DND-41 (cell line): ENCODE measurements around the gene LOXL3.

ENCODE experiments used
- ATAC-seq: fragments of 200-7000 bp; cut with Tn5 transposase; 3 replicates; pipeline ENCODE4 v1.9.1; 2021; ENCODE audit warnings: low read depth; ENCODE audit not compliant: insufficient read depth
- DNase-seq: peaks from one replicate; pipeline ENCODE4 v3.0.0-alpha.2; 2020
- H2AFZ ChIP-seq: 2 replicates; pipeline ENCODE4 v1.6.0; 2012; ENCODE audit warnings: low read depth, low read length
- H3K27ac ChIP-seq: 2 replicates; pipeline ENCODE4 v1.5.1; 2012; ENCODE audit warnings: low read length, inconsistent platforms
- H3K27me3 ChIP-seq: fragments of 200-600 bp; sonication (generic); 2 replicates; pipeline ENCODE4 v1.6.0; 2012; ENCODE audit warnings: low read length, mild to moderate bottlenecking, inconsistent platforms; ENCODE audit not compliant: insufficient read depth, poor library complexity
- H3K36me3 ChIP-seq: 2 replicates; pipeline ENCODE4 v1.5.1; 2012; ENCODE audit warnings: low read length, inconsistent platforms; ENCODE audit not compliant: insufficient read depth
- H3K4me1 ChIP-seq: 2 replicates; pipeline ENCODE4 v1.5.1; 2012; ENCODE audit warnings: mild to moderate bottlenecking, low read length; ENCODE audit not compliant: insufficient read depth
- H3K4me2 ChIP-seq: 2 replicates; pipeline ENCODE4 v1.6.0; 2012; ENCODE audit warnings: mild to moderate bottlenecking, moderate library complexity, low read length, inconsistent platforms; ENCODE audit not compliant: insufficient read depth
- H3K4me3 ChIP-seq, 2 experiments: fragments of 200-600 bp in 1 of 2; shearing (Covaris generic) in 1 of 2; 2 replicates each; pipeline ENCODE4 v1.5.1; 2012 to 2016; ENCODE audit warnings: inconsistent platforms in 2 of 2, low read length in 2 of 2, mild to moderate bottlenecking in 2 of 2, low read depth in 1 of 2, moderate library complexity in 1 of 2
- H3K79me2 ChIP-seq: 2 replicates; pipeline ENCODE4 v1.6.0; 2012; ENCODE audit warnings: low read length, inconsistent platforms; ENCODE audit not compliant: insufficient read depth
- H3K9ac ChIP-seq: 2 replicates; pipeline ENCODE4 v1.6.0; 2012; ENCODE audit warnings: low read depth, mild to moderate bottlenecking, inconsistent platforms, low read length, moderate library complexity
- H3K9me3 ChIP-seq: 2 replicates; pipeline ENCODE4 v1.5.1; 2012; ENCODE audit warnings: low read length, moderate library complexity, mild to moderate bottlenecking, inconsistent platforms; ENCODE audit not compliant: insufficient read depth, severe bottlenecking
- H4K20me1 ChIP-seq: 2 replicates; pipeline ENCODE4 v1.6.0; 2012; ENCODE audit warnings: low read length; ENCODE audit not compliant: insufficient read depth
- CTCF ChIP-seq: IDR thresholded peaks from 2 replicates; pipeline ENCODE4 v1.5.1; 2012; ENCODE audit warnings: borderline replicate concordance, low read length, moderate library complexity, mild to moderate bottlenecking; ENCODE audit not compliant: poor library complexity, severe bottlenecking; ENCODE audit errors: extremely low read depth
- EZH2 ChIP-seq: IDR thresholded peaks from 3 replicates; pipeline ENCODE4 v1.6.1; 2012; ENCODE audit warnings: borderline replicate concordance, low read depth, mild to moderate bottlenecking, moderate library complexity, low read length, inconsistent platforms; ENCODE audit not compliant: severe bottlenecking

LOXL3 gene

DNA sequence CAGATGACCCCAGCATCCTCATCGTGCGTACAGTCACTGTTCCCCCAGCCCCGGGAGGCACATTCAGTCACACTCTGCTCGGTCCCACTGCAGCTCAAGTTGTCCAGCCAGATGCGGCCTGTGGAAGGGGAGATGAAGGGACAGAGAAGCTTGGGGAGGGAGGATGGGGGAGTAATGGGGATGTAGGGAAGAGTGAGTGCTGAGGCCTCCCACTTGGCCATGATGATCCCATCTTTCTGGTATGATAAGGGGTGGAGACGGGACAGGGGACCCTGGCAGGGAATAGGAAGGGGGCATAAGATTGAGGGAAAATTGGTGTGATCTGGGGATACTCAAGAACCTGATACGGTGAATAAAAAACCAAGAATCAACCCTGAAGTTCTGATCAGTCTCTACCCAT is 3.5 kb downstream of the LOXL3 start:
- Histone ChIP-seq H3K79me2 (peaks cover 7% of the 10 kb centered on the region), H3K36me3 (no peaks in the 10 kb centered on the region), H3K9ac (no peak overlapping the region), H2AFZ (no peak overlapping the region), H3K27me3 (no peaks in the 10 kb centered on the region), H3K4me3 (no peak overlapping the region), H3K4me2 (no peak overlapping the region), H3K9me3 (no peaks in the 10 kb centered on the region), H3K4me1 (peaks cover 12% of the 10 kb centered on the region), H4K20me1 (0 out of 2 replicates have a peak, but pooled peaks cover under 1% of the 10 kb centered on the region), H3K27ac (no peak overlapping the region)
- DNase-seq, result no peak
- no peak for TF ChIP-seq EZH2
- no peak for TF ChIP-seq CTCF
- no peak for ATAC-seq

DNA sequence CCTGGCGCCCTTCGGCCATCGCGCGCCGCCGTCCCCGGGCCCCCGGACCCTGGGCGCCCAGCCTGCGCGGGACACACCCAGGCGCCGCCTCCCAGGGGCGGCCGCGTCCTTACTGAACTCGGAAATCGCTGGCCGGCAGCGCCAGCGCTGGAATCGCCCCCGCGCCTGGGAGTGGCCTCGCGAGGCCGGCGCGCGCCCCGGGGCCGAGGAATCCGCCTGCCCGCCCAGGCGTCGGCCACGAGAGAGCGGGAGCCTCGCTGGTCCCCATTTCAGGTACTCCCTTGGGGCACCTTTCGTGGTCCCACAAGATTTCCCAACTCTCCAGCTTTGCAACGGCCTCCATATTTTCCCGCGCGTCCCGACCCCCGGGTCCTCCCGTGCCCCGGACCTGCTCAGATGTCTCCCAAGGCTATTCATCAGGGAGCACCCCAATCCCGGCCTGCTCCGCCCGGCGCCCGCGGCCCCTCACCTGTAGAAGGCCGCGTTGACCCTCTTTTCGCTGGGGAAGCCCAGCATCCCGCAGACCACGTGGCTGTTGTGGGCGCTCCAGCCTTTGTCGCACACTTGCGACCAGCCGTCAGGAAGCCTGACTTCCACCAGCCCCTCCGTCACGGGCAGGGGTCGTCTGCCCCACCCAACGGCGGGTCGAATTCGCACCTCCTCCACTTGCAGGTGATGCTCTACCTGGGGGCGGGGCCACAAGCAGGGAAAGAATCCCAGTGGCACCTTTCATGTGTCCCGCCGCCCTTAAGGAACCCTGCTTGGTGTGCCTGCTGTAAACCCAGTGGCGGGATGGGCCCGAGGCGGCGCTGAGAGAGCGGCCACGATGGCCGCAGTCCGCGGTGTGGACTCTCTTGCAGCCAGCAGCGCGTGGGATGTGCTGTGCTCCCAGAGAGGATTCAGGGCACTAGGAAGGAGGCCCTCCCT is 4.6 kb downstream of the LOXL3 start:
- Histone ChIP-seq H3K27me3 (no peaks in the 10 kb centered on the region), H3K27ac (no peak overlapping the region)

GRCh38 chr2:74548285-74548899 is 5.3 kb downstream of the LOXL3 start:
- H3K9me3 ChIP-seq, result no peaks in the 10 kb centered on the region
- no peak overlapping the region for H3K9ac ChIP-seq
- no peak for ATAC-seq
- no peak overlapping the region for H3K4me2 ChIP-seq
- H4K20me1 ChIP-seq, result no peaks in the 10 kb centered on the region
- H3K27me3 ChIP-seq, result no peaks in the 10 kb centered on the region
- H3K79me2 ChIP-seq, result no peaks in the 10 kb centered on the region
- no peak overlapping the region for H3K27ac ChIP-seq
- H2AFZ ChIP-seq, result no peak overlapping the region
- TF ChIP-seq CTCF, result no peak
- TF ChIP-seq EZH2, result no peak
- H3K36me3 ChIP-seq, result no peaks in the 10 kb centered on the region
- DNase-seq, result no peak
- peaks cover under 1% of the 10 kb centered on the region for H3K4me1 ChIP-seq
- no peak overlapping the region for H3K4me3 ChIP-seq

More for the DNA sequence above, 4.6 kb downstream of the LOXL3 start:
- Histone ChIP-seq H2AFZ (no peak overlapping the region), H4K20me1 (no peaks in the 10 kb centered on the region), H3K9me3 (no peaks in the 10 kb centered on the region), H3K36me3 (no peaks in the 10 kb centered on the region), H3K4me3 (no peak overlapping the region), H3K9ac (no peak overlapping the region), H3K4me1 (peaks cover 8% of the 10 kb centered on the region), H3K79me2 (no peaks in the 10 kb centered on the region), H3K4me2 (no peak overlapping the region)
- DNase-seq, result no peak
- TF ChIP-seq CTCF (no peak), EZH2 (no peak)
- ATAC-seq, result no peak
